LNCaP clone FGC (cell line): Measurements from ENCODE around the gene C16orf74.
A peak's percentile ranks its signal among the peaks of the same experiment; 100 is the strongest.

Source experiments
- DNase-seq: peaks from one replicate; pipeline ENCODE4 v3.0.0-alpha.2; 2011; ENCODE audit warnings: low read depth
- H3K4me3 ChIP-seq: 2 replicates; pipeline ENCODE4 v1.5.1; 2011; ENCODE audit warnings: mild to moderate bottlenecking, low read depth, low read length, control low read depth
- CTCF ChIP-seq: IDR thresholded peaks from 2 replicates; pipeline ENCODE4 v1.5.1; 2012; ENCODE audit warnings: mild to moderate bottlenecking; ENCODE audit not compliant: control insufficient read depth, insufficient read depth; ENCODE audit errors: extremely low read depth

The C16orf74 gene

GRCh38 chr16:85765211-85765610 lies 14.3 kb upstream of the C16orf74 start:
- H3K4me3 ChIP-seq: no peak overlapping the region
- TF ChIP-seq CTCF: no peak
- DNase-seq: no peak

GRCh38 chr16:85763616-85764015 lies 12.7 kb upstream of the C16orf74 start:
- H3K4me3 ChIP-seq: no peak overlapping the region
- no peak for TF ChIP-seq CTCF
- DNase-seq: no peak

- DNase-seq: no peak
- no peak overlapping the region for H3K4me3 ChIP-seq
- no peak for TF ChIP-seq CTCF
Observed at GRCh38 chr16:85762970-85763369, 12.1 kb upstream of the C16orf74 start.

GRCh38 chr16:85761861-85762260 lies 11.0 kb upstream of the C16orf74 start:
- DNase-seq: no peak

GRCh38 chr16:85759631-85760419 lies 8.9 kb upstream of the C16orf74 start:
- no peak overlapping the region for H3K4me3 ChIP-seq
- no peak for DNase-seq
- TF ChIP-seq CTCF: peak; percentile 65

More at GRCh38 chr16:85761861-85762260, 11.0 kb upstream of the C16orf74 start:
- TF ChIP-seq CTCF: no peak
- H3K4me3 ChIP-seq: no peak overlapping the region

GRCh38 chr16:85759136-85759535 lies 8.2 kb upstream of the C16orf74 start:
- DNase-seq: no peak
- TF ChIP-seq CTCF: no peak
- no peak overlapping the region for H3K4me3 ChIP-seq

- no peak for TF ChIP-seq CTCF
- no peak overlapping the region for H3K4me3 ChIP-seq
- no peak for DNase-seq
Observed at GRCh38 chr16:85757341-85757822, 6.5 kb upstream of the C16orf74 start.
